ENCODE measurements around the gene KRT83.

Gene KRT83

GRCh38 chr12:52364901-52365489 lies 43.8 kb upstream of the KRT83 start:
- DNase-seq (ENCODE audit: low read depth), result no peak
- TF ChIP-seq CTCF (IDR thresholded peaks at IDR 0.05; ENCODE audit: control insufficient read depth, insufficient read depth, low read depth, low read length, missing control alignments), result no peak
- no peak overlapping the region for H3K4me3 ChIP-seq (ENCODE audit: control insufficient read depth, low read depth, low read length)

GRCh38 chr12:52364061-52364460 lies 42.9 kb upstream of the KRT83 start:
- no peak overlapping the region for H3K4me3 ChIP-seq (ENCODE audit: control insufficient read depth, low read depth, low read length)
- TF ChIP-seq CTCF (IDR thresholded peaks at IDR 0.05; ENCODE audit: control insufficient read depth, insufficient read depth, low read depth, low read length, missing control alignments), result no peak
- no peak for DNase-seq (ENCODE audit: low read depth)

GRCh38 chr12:52363111-52363679 lies 42.0 kb upstream of the KRT83 start:
- no peak overlapping the region for H3K4me3 ChIP-seq (ENCODE audit: control insufficient read depth, low read depth, low read length)
- no peak for DNase-seq (ENCODE audit: low read depth)
- no peak for TF ChIP-seq CTCF (IDR thresholded peaks at IDR 0.05; ENCODE audit: control insufficient read depth, insufficient read depth, low read depth, low read length, missing control alignments)

- no peak for DNase-seq (ENCODE audit: low read depth)
- TF ChIP-seq CTCF (IDR thresholded peaks at IDR 0.05; ENCODE audit: control insufficient read depth, insufficient read depth, low read depth, low read length, missing control alignments), result no peak
- no peak overlapping the region for H3K4me3 ChIP-seq (ENCODE audit: control insufficient read depth, low read depth, low read length)
Measured at GRCh38 chr12:52362118-52362726, 41.0 kb upstream of the KRT83 start.

GRCh38 chr12:52361553-52361952 lies 40.4 kb upstream of the KRT83 start:
- TF ChIP-seq CTCF (IDR thresholded peaks at IDR 0.05; ENCODE audit: control insufficient read depth, insufficient read depth, low read depth, low read length, missing control alignments), result no peak
- no peak overlapping the region for H3K4me3 ChIP-seq (ENCODE audit: control insufficient read depth, low read depth, low read length)
- DNase-seq (ENCODE audit: low read depth), result no peak

GRCh38 chr12:52360663-52361271 lies 39.6 kb upstream of the KRT83 start:
- no peak overlapping the region for H3K4me3 ChIP-seq (ENCODE audit: control insufficient read depth, low read depth, low read length)
- no peak for TF ChIP-seq CTCF (IDR thresholded peaks at IDR 0.05; ENCODE audit: control insufficient read depth, insufficient read depth, low read depth, low read length, missing control alignments)
- DNase-seq (ENCODE audit: low read depth), result no peak
